H1 (cell line): ENCODE measurements around the gene TEX14.

Source experiments
- CEBPB ChIP-seq: IDR thresholded peaks from 2 replicates; pipeline ENCODE4 v1.6.1; 2012; ENCODE audit warnings: low read depth, low read length
- CREB1 ChIP-seq: IDR thresholded peaks from 2 replicates; pipeline ENCODE4 v1.6.1; 2012; ENCODE audit warnings: inconsistent platforms
- EGR1 ChIP-seq: IDR thresholded peaks from 2 replicates; pipeline ENCODE4 v1.6.1; 2011; ENCODE audit warnings: low read depth, low read length, borderline replicate concordance
- EP300 ChIP-seq, 2 experiments: IDR thresholded peaks; 1 replicate in 1 of 2; 2 replicates in 1 of 2; pipeline ENCODE4 v1.6.1; 2011 to 2012; ENCODE audit warnings: low read depth in 2 of 2, low read length in 2 of 2, mild to moderate bottlenecking in 2 of 2, borderline replicate concordance in 1 of 2, inconsistent platforms in 1 of 2, moderate library complexity in 1 of 2
- EZH2 ChIP-seq: fragments of 200-600 bp; sonication (generic); IDR thresholded peaks from 2 replicates; pipeline ENCODE4 v1.7.1; 2012; ENCODE audit warnings: low read depth, mild to moderate bottlenecking, moderate library complexity, low read length, inconsistent platforms; ENCODE audit not compliant: severe bottlenecking
- GABPA ChIP-seq: IDR thresholded peaks from 2 replicates; pipeline ENCODE4 v1.6.1; 2011; ENCODE audit warnings: mild to moderate bottlenecking, low read length, moderate library complexity, borderline replicate concordance; ENCODE audit not compliant: insufficient read depth
- MAFK ChIP-seq: IDR thresholded peaks from 2 replicates; pipeline ENCODE4 v1.6.1; 2012; ENCODE audit warnings: low read depth, mild to moderate bottlenecking, improper control_type of control experiment, low read length
- POLR2A ChIP-seq, 2 experiments: IDR thresholded peaks; 1 replicate in 1 of 2; 2 replicates in 1 of 2; pipeline ENCODE4 v1.6.1; 2011; ENCODE audit warnings: low read depth in 2 of 2, low read length in 2 of 2, mild to moderate bottlenecking in 2 of 2; ENCODE audit errors: control extremely low read depth in 1 of 2
- POLR2AphosphoS5 ChIP-seq: IDR thresholded peaks from 2 replicates; pipeline ENCODE4 v1.6.1; 2011; ENCODE audit warnings: low read depth, low read length
- SP1 ChIP-seq: IDR thresholded peaks from 2 replicates; pipeline ENCODE4 v1.6.1; 2011; ENCODE audit warnings: low read depth, low read length
- TCF12 ChIP-seq: IDR thresholded peaks from 2 replicates; pipeline ENCODE4 v1.6.1; 2011; ENCODE audit warnings: low read depth, mild to moderate bottlenecking, low read length
- TEAD4 ChIP-seq: IDR thresholded peaks from 2 replicates; pipeline ENCODE4 v1.6.1; 2012; ENCODE audit warnings: low read depth, low read length, inconsistent platforms, mixed read lengths
- TF ChIP-seq, protein P1 (sequence below), 3 experiments: IDR thresholded peaks; 1 replicate in 2 of 3; 2 replicates in 1 of 3; pipeline versions ENCODE4 v1.5.1 to v1.6.1; 2011; ENCODE audit warnings: low read length in 3 of 3, mild to moderate bottlenecking in 3 of 3, inconsistent platforms in 2 of 3, low read depth in 1 of 3, moderate library complexity in 1 of 3; ENCODE audit not compliant: insufficient read depth in 1 of 3; ENCODE audit errors: control extremely low read depth in 1 of 3

GRCh38 chr17:58529275-58529674 lies 162.6 kb downstream of the TEX14 start:
- TF ChIP-seq, protein P1, sequence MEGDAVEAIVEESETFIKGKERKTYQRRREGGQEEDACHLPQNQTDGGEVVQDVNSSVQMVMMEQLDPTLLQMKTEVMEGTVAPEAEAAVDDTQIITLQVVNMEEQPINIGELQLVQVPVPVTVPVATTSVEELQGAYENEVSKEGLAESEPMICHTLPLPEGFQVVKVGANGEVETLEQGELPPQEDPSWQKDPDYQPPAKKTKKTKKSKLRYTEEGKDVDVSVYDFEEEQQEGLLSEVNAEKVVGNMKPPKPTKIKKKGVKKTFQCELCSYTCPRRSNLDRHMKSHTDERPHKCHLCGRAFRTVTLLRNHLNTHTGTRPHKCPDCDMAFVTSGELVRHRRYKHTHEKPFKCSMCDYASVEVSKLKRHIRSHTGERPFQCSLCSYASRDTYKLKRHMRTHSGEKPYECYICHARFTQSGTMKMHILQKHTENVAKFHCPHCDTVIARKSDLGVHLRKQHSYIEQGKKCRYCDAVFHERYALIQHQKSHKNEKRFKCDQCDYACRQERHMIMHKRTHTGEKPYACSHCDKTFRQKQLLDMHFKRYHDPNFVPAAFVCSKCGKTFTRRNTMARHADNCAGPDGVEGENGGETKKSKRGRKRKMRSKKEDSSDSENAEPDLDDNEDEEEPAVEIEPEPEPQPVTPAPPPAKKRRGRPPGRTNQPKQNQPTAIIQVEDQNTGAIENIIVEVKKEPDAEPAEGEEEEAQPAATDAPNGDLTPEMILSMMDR (IDR thresholded peaks at IDR 0.05; ENCODE audit: control extremely low read depth in 1 of 3, insufficient read depth in 1 of 3, low read depth in 1 of 3, low read length in 3 of 3), result no peak
- TF ChIP-seq TEAD4 (no peak), EGR1 (no peak), CEBPB (no peak), EZH2 (no peak), MAFK (no peak), POLR2AphosphoS5 (no peak), SP1 (no peak), GABPA (no peak), TCF12 (no peak), CREB1 (no peak), POLR2A (IDR thresholded peaks at IDR 0.05; ENCODE audit: control extremely low read depth in 1 of 2, low read depth in 2 of 2, low read length in 2 of 2) (no peak), EP300 (IDR thresholded peaks at IDR 0.05; ENCODE audit: borderline replicate concordance in 1 of 2, low read depth in 2 of 2, low read length in 2 of 2) (no peak)
